ENCODE data around the gene TGFBR2.

The TGFBR2 gene

GRCh38 chr3:30631243-30631904 lies 25.0 kb downstream of the TGFBR2 start:
- Histone ChIP-seq H2AFZ (ENCODE audit: low read depth) (no peak overlapping the region), H3K9ac (no peak overlapping the region), H3K4me3 (IDR thresholded peaks at IDR 0.05; ENCODE audit: insufficient read depth, low read depth, low read length) (no peak overlapping the region), H3K27me3 (ENCODE audit: insufficient read depth, low read depth) (no peaks in the 10 kb centered on the region), H3K4me1 (ENCODE audit: low read depth, poor library complexity, severe bottlenecking) (no peaks in the 10 kb centered on the region), H3K27ac (no peak overlapping the region), H3K79me2 (ENCODE audit: insufficient read depth, low read depth) (no peaks in the 10 kb centered on the region), H3K36me3 (ENCODE audit: insufficient read depth) (no peaks in the 10 kb centered on the region), H3K4me2 (no peak overlapping the region), H4K20me1 (ENCODE audit: insufficient read depth) (no peaks in the 10 kb centered on the region)
- no peak for TF ChIP-seq CTCF (conservative IDR thresholded peaks at IDR 0.05; ENCODE audit: low read depth, low read length)

- Histone ChIP-seq H3K27ac (no peak overlapping the region), H3K36me3 (ENCODE audit: insufficient read depth) (no peaks in the 10 kb centered on the region), H3K4me1 (ENCODE audit: low read depth, poor library complexity, severe bottlenecking) (no peaks in the 10 kb centered on the region), H3K4me2 (no peak overlapping the region), H3K79me2 (ENCODE audit: insufficient read depth, low read depth) (no peaks in the 10 kb centered on the region), H2AFZ (ENCODE audit: low read depth) (no peak overlapping the region), H3K9ac (no peak overlapping the region), H3K4me3 (IDR thresholded peaks at IDR 0.05; ENCODE audit: insufficient read depth, low read depth, low read length) (no peak overlapping the region), H4K20me1 (ENCODE audit: insufficient read depth) (no peaks in the 10 kb centered on the region), H3K27me3 (ENCODE audit: insufficient read depth, low read depth) (no peaks in the 10 kb centered on the region)
- no peak for TF ChIP-seq CTCF (conservative IDR thresholded peaks at IDR 0.05; ENCODE audit: low read depth, low read length)
Observed at GRCh38 chr3:30632065-30632464, 25.7 kb downstream of the TGFBR2 start.

- Histone ChIP-seq H3K4me2 (no peak overlapping the region), H3K9ac (no peak overlapping the region), H3K36me3 (ENCODE audit: insufficient read depth) (no peaks in the 10 kb centered on the region), H2AFZ (ENCODE audit: low read depth) (no peak overlapping the region), H3K27ac (no peak overlapping the region), H3K27me3 (ENCODE audit: insufficient read depth, low read depth) (no peaks in the 10 kb centered on the region), H3K79me2 (ENCODE audit: insufficient read depth, low read depth) (no peaks in the 10 kb centered on the region), H3K4me3 (IDR thresholded peaks at IDR 0.05; ENCODE audit: insufficient read depth, low read depth, low read length) (no peak overlapping the region), H3K4me1 (ENCODE audit: low read depth, poor library complexity, severe bottlenecking) (no peaks in the 10 kb centered on the region), H4K20me1 (ENCODE audit: insufficient read depth) (no peaks in the 10 kb centered on the region)
- no peak for TF ChIP-seq CTCF (conservative IDR thresholded peaks at IDR 0.05; ENCODE audit: low read depth, low read length)
Observed at GRCh38 chr3:30632521-30632920, 26.1 kb downstream of the TGFBR2 start.

- no peak for TF ChIP-seq CTCF (conservative IDR thresholded peaks at IDR 0.05; ENCODE audit: low read depth, low read length)
- no peak overlapping the region for H3K27ac ChIP-seq
- H2AFZ ChIP-seq (ENCODE audit: low read depth): no peak overlapping the region
- H3K36me3 ChIP-seq (ENCODE audit: insufficient read depth): no peaks in the 10 kb centered on the region
- no peak overlapping the region for H3K4me3 ChIP-seq (IDR thresholded peaks at IDR 0.05; ENCODE audit: insufficient read depth, low read depth, low read length)
- no peaks in the 10 kb centered on the region for H3K79me2 ChIP-seq (ENCODE audit: insufficient read depth, low read depth)
- H3K27me3 ChIP-seq (ENCODE audit: insufficient read depth, low read depth): no peaks in the 10 kb centered on the region
- no peaks in the 10 kb centered on the region for H3K4me1 ChIP-seq (ENCODE audit: low read depth, poor library complexity, severe bottlenecking)
- H4K20me1 ChIP-seq (ENCODE audit: insufficient read depth): no peaks in the 10 kb centered on the region
- no peak overlapping the region for H3K4me2 ChIP-seq
- no peak overlapping the region for H3K9ac ChIP-seq
Observed at GRCh38 chr3:30633718-30634117, 27.3 kb downstream of the TGFBR2 start.
